ENCODE results near the gene CUL2.

The CUL2 gene

GRCh38 chr10:35090162-35090954 is at the start of gene CUL2:
Gene CUL2 (minus strand): TSS chr10:35090341. CDS start chr10:35071317, 19,024 bp downstream.
- peak within 1 kb of the TSS; percentile 88 to 91 for H3K4me3 Mint-ChIP-seq
- H3K27me3 Mint-ChIP-seq: no peaks in the 10 kb centered on the region
- H3K9me3 Mint-ChIP-seq: peaks cover 0 to 3% of the 10 kb centered on the region in 2 donors
- H3K4me1 Mint-ChIP-seq: peaks cover 20 to 50% of the 10 kb centered on the region in 2 donors
- peak; percentile 91 for DNase-seq
- H3K36me3 Mint-ChIP-seq: peaks cover 4 to 9% of the 10 kb centered on the region in 2 donors
- peak; percentile 96 to 97 for ATAC-seq (replicated peaks)
- peak within 1 kb of the TSS; percentile 98 for H3K27ac Mint-ChIP-seq

- Mint-ChIP-seq H3K36me3 (peaks cover 3 to 12% of the 10 kb centered on the region in 2 donors), H3K9me3 (no peaks in the 10 kb centered on the region), H3K27me3 (no peaks in the 10 kb centered on the region), H3K27ac (peak overlapping the region; percentile 95), H3K4me1 (peaks cover 21 to 45% of the 10 kb centered on the region in 2 donors), H3K4me3 (peak overlapping the region; percentile 58 to 70)
- ATAC-seq (replicated peaks): peak; percentile 93 to 95
- DNase-seq: peak; percentile 70
Measured at GRCh38 chr10:35136263-35136815, 46.2 kb upstream of the CUL2 start.

- ATAC-seq (replicated peaks) (peak in 1 of 2 donors; percentile 5), DNase-seq (no peak)
- Mint-ChIP-seq H3K27me3 (no peaks in the 10 kb centered on the region), H3K27ac (peak overlapping the region; percentile 95), H3K4me3 (peak overlapping the region; percentile 58 to 70), H3K9me3 (no peaks in the 10 kb centered on the region), H3K4me1 (peaks cover 22 to 49% of the 10 kb centered on the region in 2 donors), H3K36me3 (peaks cover 3 to 12% of the 10 kb centered on the region in 2 donors)
Measured at GRCh38 chr10:35135861-35136260, 45.7 kb upstream of the CUL2 start.

GRCh38 chr10:35133586-35133985 is 43.4 kb upstream of the CUL2 start:
- Mint-ChIP-seq H3K9me3 (no peaks in the 10 kb centered on the region), H3K27me3 (no peaks in the 10 kb centered on the region), H3K27ac (peak overlapping the region; percentile 56), H3K4me3 (peak overlapping the region in 1 of 2 donors; percentile 54), H3K36me3 (peaks cover 12 to 22% of the 10 kb centered on the region in 2 donors), H3K4me1 (peaks cover 29 to 66% of the 10 kb centered on the region in 2 donors)
- DNase-seq (no peak), ATAC-seq (replicated peaks) (no peak)

DNA sequence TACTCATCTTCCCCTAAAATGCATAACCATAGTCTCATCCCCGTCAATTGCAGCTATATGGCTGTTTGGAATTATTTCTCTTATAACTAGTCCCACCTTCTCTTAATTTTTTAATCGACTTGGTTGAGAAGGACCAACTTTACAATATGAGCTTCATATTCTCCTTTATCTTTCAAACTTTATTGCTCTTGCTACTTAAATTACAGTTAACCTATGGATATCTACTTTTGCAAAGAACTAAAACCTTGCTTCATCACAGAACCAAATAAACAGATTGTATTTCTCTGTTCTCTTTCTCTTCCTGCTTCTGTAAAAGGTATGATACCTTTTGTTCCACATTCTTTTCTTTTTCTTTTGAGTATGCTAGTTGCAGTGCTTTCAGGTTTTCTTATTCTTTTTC is 42.6 kb upstream of the CUL2 start:
- peak overlapping the region; percentile 54 to 71 for H3K4me3 Mint-ChIP-seq
- no peaks in the 10 kb centered on the region for H3K9me3 Mint-ChIP-seq
- H3K27ac Mint-ChIP-seq: peak overlapping the region; percentile 96
- ATAC-seq (replicated peaks) (no peak), DNase-seq (no peak)
- peaks cover 33 to 74% of the 10 kb centered on the region in 2 donors for H3K4me1 Mint-ChIP-seq
- no peaks in the 10 kb centered on the region for H3K27me3 Mint-ChIP-seq
- H3K36me3 Mint-ChIP-seq: peaks cover 21 to 28% of the 10 kb centered on the region in 2 donors

DNA sequence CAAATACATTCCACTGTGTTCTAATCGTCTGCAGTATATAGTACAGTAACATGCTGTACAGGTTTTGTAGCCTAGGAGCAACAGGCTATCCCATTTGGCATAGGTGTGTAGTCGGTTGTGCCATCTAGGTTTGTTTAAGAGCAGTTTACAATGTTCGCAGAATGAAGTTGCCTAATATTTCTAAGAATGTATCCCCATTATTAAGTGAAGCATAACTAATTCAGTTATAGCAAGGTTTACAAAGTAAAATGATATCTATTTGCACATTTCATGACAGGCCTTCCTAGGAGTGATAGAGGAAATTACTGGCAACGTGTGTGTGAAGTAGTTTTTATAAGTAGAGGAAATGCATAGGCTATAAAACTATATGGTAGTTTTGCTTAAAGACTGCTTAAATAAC is 40.5 kb upstream of the CUL2 start:
- Mint-ChIP-seq H3K4me1 (peaks cover 24 to 69% of the 10 kb centered on the region in 2 donors), H3K27ac (peak overlapping the region; percentile 56), H3K27me3 (no peaks in the 10 kb centered on the region), H3K36me3 (peaks cover 27 to 31% of the 10 kb centered on the region in 2 donors), H3K9me3 (no peaks in the 10 kb centered on the region), H3K4me3 (peak overlapping the region in 1 of 2 donors; percentile 19)
- ATAC-seq (replicated peaks) (no peak), DNase-seq (no peak)

GRCh38 chr10:35129185-35129674 is 39.1 kb upstream of the CUL2 start:
- H3K9me3 Mint-ChIP-seq: no peaks in the 10 kb centered on the region
- H3K4me3 Mint-ChIP-seq: peak overlapping the region; percentile 90 to 92
- H3K4me1 Mint-ChIP-seq: peaks cover 21 to 62% of the 10 kb centered on the region in 2 donors
- peak overlapping the region; percentile 99 for H3K27ac Mint-ChIP-seq
- peaks cover 27 to 31% of the 10 kb centered on the region in 2 donors for H3K36me3 Mint-ChIP-seq
- no peaks in the 10 kb centered on the region for H3K27me3 Mint-ChIP-seq
- no peak for DNase-seq
- ATAC-seq (replicated peaks): no peak

DNA sequence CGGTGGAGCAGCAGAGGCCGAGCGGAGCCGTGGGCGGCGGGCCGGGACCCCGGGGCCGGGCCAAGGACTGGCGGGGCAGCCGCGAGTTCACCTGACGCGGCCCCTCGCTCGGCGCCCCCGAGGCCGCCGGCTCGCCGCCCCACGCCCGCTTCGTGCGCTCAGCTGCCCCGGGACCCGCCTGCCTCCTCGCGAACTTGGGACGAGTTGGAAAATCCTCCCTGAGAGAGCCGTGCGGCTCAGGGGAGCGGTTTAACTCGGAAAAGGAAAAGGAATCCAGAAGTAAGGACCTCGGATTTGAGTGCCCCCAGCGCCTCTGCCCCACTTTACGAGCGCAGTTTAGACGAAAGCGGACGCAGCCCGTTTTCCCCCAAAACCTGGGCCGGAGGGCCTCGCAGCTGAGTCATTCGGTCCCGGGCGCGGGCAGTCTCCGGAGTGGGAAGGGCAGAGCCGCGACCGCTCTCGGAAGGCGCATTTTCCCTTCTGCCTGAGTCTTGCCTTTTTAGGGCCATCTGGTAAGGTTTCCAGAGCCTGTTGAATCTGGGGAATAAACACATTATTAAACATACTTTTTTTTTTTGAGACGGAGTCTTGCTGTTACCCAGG is 37.2 kb upstream of the CUL2 start:
- H3K36me3 Mint-ChIP-seq: peaks cover 26 to 27% of the 10 kb centered on the region in 2 donors
- H3K9me3 Mint-ChIP-seq: no peaks in the 10 kb centered on the region
- H3K4me1 Mint-ChIP-seq: peaks cover 15 to 49% of the 10 kb centered on the region in 2 donors
- H3K27me3 Mint-ChIP-seq: no peaks in the 10 kb centered on the region
- ATAC-seq (replicated peaks): peak; percentile 18 to 21
- H3K4me3 Mint-ChIP-seq: peak overlapping the region; percentile 90 to 92
- DNase-seq: peak; percentile 49
- peak overlapping the region; percentile 99 for H3K27ac Mint-ChIP-seq

- Mint-ChIP-seq H3K27ac (peak within 1 kb of the TSS; percentile 99), H3K4me3 (peak within 1 kb of the TSS; percentile 90 to 92), H3K9me3 (no peaks in the 10 kb centered on the region), H3K36me3 (peaks cover 25 to 26% of the 10 kb centered on the region in 2 donors), H3K27me3 (no peaks in the 10 kb centered on the region), H3K4me1 (peaks cover 15 to 42% of the 10 kb centered on the region in 2 donors)
- peak; percentile 95 for DNase-seq
- peak; percentile 89 for ATAC-seq (replicated peaks)
Measured at GRCh38 chr10:35126530-35127288, 36.6 kb upstream of the CUL2 start, which contains the start of gene CREM. Gene CREM (plus strand): TSS chr10:35126846. CDS start chr10:35137836, 10,990 bp downstream.

GRCh38 chr10:35126062-35126529 is 36.0 kb upstream of the CUL2 start:
- no peaks in the 10 kb centered on the region for H3K27me3 Mint-ChIP-seq
- ATAC-seq (replicated peaks) (peak; percentile 0 to 1), DNase-seq (no peak)
- H3K4me1 Mint-ChIP-seq: peaks cover 15 to 38% of the 10 kb centered on the region in 2 donors
- peaks cover 24 to 26% of the 10 kb centered on the region in 2 donors for H3K36me3 Mint-ChIP-seq
- peak overlapping the region; percentile 99 for H3K27ac Mint-ChIP-seq
- H3K9me3 Mint-ChIP-seq: no peaks in the 10 kb centered on the region
- H3K4me3 Mint-ChIP-seq: peak overlapping the region; percentile 90 to 92

DNA sequence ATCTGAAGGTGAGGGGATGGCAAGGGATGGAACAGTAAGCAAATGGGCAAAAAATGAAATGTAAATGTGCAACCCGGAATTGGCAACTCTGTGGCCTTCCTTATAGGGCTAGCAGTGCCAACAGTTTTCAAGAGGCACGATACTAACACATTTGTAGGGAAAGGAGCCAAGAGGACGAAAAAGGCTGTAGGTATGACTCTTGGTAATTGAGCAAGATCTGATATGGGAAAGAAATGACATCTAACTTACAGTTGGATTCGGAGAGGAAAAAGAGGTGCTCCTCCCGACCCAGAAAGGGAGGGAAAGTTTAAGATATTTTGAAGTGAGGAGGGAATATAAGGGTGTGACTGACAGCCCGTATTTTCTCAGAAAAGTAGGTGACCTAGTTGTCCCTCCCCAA is 34.4 kb upstream of the CUL2 start:
- no peak overlapping the region for H3K4me3 Mint-ChIP-seq
- DNase-seq (no peak), ATAC-seq (replicated peaks) (no peak)
- no peak overlapping the region for H3K27ac Mint-ChIP-seq
- no peaks in the 10 kb centered on the region for H3K9me3 Mint-ChIP-seq
- H3K27me3 Mint-ChIP-seq: no peaks in the 10 kb centered on the region
- peaks cover 10 to 27% of the 10 kb centered on the region in 2 donors for H3K4me1 Mint-ChIP-seq
- H3K36me3 Mint-ChIP-seq: peaks cover 23 to 25% of the 10 kb centered on the region in 2 donors

DNA sequence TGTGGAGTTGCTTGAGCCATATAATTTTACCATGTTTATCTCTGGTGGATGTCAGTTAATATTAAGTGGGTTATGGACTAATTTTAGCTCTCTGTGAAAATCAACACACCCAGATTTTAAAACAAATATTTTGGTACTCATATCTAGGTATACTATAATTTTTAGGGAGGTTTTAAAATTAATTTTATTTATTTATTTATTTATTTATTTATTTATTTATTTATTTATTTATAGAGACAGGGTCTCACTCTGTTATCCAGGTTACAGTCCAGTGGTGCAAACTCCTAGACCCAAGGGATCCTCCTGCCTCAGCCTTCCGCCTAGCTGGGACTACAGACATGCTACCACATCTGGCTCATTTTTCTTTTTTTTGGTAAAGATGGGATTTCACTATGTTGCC is 29.2 kb upstream of the CUL2 start:
- DNase-seq (no peak), ATAC-seq (replicated peaks) (no peak)
- no peaks in the 10 kb centered on the region for H3K36me3 Mint-ChIP-seq
- H3K27me3 Mint-ChIP-seq: no peaks in the 10 kb centered on the region
- H3K4me3 Mint-ChIP-seq: no peak overlapping the region
- no peaks in the 10 kb centered on the region for H3K9me3 Mint-ChIP-seq
- H3K27ac Mint-ChIP-seq: no peak overlapping the region
- H3K4me1 Mint-ChIP-seq: peaks cover 0 to 2% of the 10 kb centered on the region in 2 donors

DNA sequence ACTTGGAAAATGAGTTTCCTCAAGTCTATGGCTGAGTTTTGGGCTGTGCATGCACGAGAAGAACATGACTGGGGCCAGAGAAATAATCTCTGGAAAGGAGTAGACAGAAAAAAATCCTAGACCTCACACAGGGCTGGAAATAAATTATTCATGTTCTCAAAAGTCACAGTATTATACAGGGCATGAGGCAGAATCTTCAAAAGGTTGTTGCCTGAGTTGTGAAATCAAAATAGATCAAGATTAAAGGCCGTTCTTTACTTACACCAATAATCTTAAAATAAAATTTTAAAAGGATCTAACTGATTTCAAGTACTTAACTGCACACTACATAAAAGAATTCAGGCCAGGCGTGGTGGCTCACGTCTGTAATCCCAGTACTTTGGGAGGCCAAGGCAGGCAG is 22.4 kb upstream of the CUL2 start:
- ATAC-seq (replicated peaks): no peak
- H3K4me1 Mint-ChIP-seq: no peaks in the 10 kb centered on the region
- no peak overlapping the region for H3K27ac Mint-ChIP-seq
- H3K36me3 Mint-ChIP-seq: no peaks in the 10 kb centered on the region
- DNase-seq: no peak
- peaks cover 0 to 11% of the 10 kb centered on the region in 2 donors for H3K27me3 Mint-ChIP-seq
- H3K9me3 Mint-ChIP-seq: no peaks in the 10 kb centered on the region
- no peak overlapping the region for H3K4me3 Mint-ChIP-seq
